ENCODE measurements around the gene ST8SIA6.

The ST8SIA6 gene

GRCh38 chr10:17352583-17352982, 101.8 kb downstream of the ST8SIA6 start:
- Histone ChIP-seq H3K27ac (ENCODE audit: low read length) (no peak overlapping the region), H3K4me2 (ENCODE audit: low read length) (no peak overlapping the region)

GRCh38 chr10:17351506-17351905, 102.9 kb downstream of the ST8SIA6 start:
- Histone ChIP-seq H2AFZ (ENCODE audit: low read depth, low read length) (no peak overlapping the region), H3K4me1 (ENCODE audit: low read length) (no peaks in the 10 kb centered on the region), H3K36me3 (replicated peaks; ENCODE audit: low read depth, low read length) (no peaks in the 10 kb centered on the region), H3K9me3 (ENCODE audit: insufficient read depth, low read length) (no peaks in the 10 kb centered on the region), H3K27ac (ENCODE audit: low read length) (no peak overlapping the region), H3K79me2 (ENCODE audit: low read length) (no peaks in the 10 kb centered on the region), H3K4me2 (ENCODE audit: low read length) (no peak overlapping the region), H3K4me3 (ENCODE audit: low read length) (no peak overlapping the region), H4K20me1 (ENCODE audit: insufficient read depth, low read length) (no peaks in the 10 kb centered on the region), H3K9ac (ENCODE audit: low read length) (no peak overlapping the region), H3K27me3 (ENCODE audit: low read depth, low read length) (0 out of 2 replicates have a peak, but pooled peaks cover 3% of the 10 kb centered on the region)
- no peak for TF ChIP-seq EZH2phosphoT487 (IDR thresholded peaks at IDR 0.05; ENCODE audit: low read depth)
- TF ChIP-seq CTCF (IDR thresholded peaks at IDR 0.05; ENCODE audit: low read depth, low read length), result no peak

More at GRCh38 chr10:17352583-17352982, 101.8 kb downstream of the ST8SIA6 start:
- no peak for TF ChIP-seq EZH2phosphoT487 (IDR thresholded peaks at IDR 0.05; ENCODE audit: low read depth)
- TF ChIP-seq CTCF (IDR thresholded peaks at IDR 0.05; ENCODE audit: low read depth, low read length), result no peak
- H3K36me3 ChIP-seq (replicated peaks; ENCODE audit: low read depth, low read length), result no peaks in the 10 kb centered on the region
- H4K20me1 ChIP-seq (ENCODE audit: insufficient read depth, low read length), result no peaks in the 10 kb centered on the region
- H3K4me1 ChIP-seq (ENCODE audit: low read length), result no peaks in the 10 kb centered on the region
- H3K4me3 ChIP-seq (ENCODE audit: low read length), result no peak overlapping the region
- no peaks in the 10 kb centered on the region for H3K9me3 ChIP-seq (ENCODE audit: insufficient read depth, low read length)
- no peaks in the 10 kb centered on the region for H3K79me2 ChIP-seq (ENCODE audit: low read length)
- 0 out of 2 replicates have a peak, but pooled peaks cover 3% of the 10 kb centered on the region for H3K27me3 ChIP-seq (ENCODE audit: low read depth, low read length)
- H3K9ac ChIP-seq (ENCODE audit: low read length), result no peak overlapping the region
- H2AFZ ChIP-seq (ENCODE audit: low read depth, low read length), result no peak overlapping the region

GRCh38 chr10:17349717-17350116, 104.7 kb downstream of the ST8SIA6 start:
- Histone ChIP-seq H3K27ac (ENCODE audit: low read length) (no peak overlapping the region), H3K79me2 (ENCODE audit: low read length) (no peaks in the 10 kb centered on the region), H4K20me1 (ENCODE audit: insufficient read depth, low read length) (no peaks in the 10 kb centered on the region), H3K9me3 (ENCODE audit: insufficient read depth, low read length) (no peaks in the 10 kb centered on the region), H2AFZ (ENCODE audit: low read depth, low read length) (no peak overlapping the region), H3K36me3 (replicated peaks; ENCODE audit: low read depth, low read length) (no peaks in the 10 kb centered on the region), H3K4me1 (ENCODE audit: low read length) (no peaks in the 10 kb centered on the region), H3K27me3 (ENCODE audit: low read depth, low read length) (0 out of 2 replicates have a peak, but pooled peaks cover 3% of the 10 kb centered on the region), H3K4me3 (ENCODE audit: low read length) (no peak overlapping the region), H3K9ac (ENCODE audit: low read length) (no peak overlapping the region), H3K4me2 (ENCODE audit: low read length) (no peak overlapping the region)
- TF ChIP-seq CTCF (IDR thresholded peaks at IDR 0.05; ENCODE audit: low read depth, low read length) (no peak), EZH2phosphoT487 (IDR thresholded peaks at IDR 0.05; ENCODE audit: low read depth) (no peak)

GRCh38 chr10:17348501-17349349, 105.7 kb downstream of the ST8SIA6 start:
- Histone ChIP-seq H3K4me1 (ENCODE audit: low read length) (no peaks in the 10 kb centered on the region), H3K4me2 (ENCODE audit: low read length) (no peak overlapping the region), H2AFZ (ENCODE audit: low read depth, low read length) (no peak overlapping the region), H4K20me1 (ENCODE audit: insufficient read depth, low read length) (no peaks in the 10 kb centered on the region), H3K36me3 (replicated peaks; ENCODE audit: low read depth, low read length) (no peaks in the 10 kb centered on the region), H3K4me3 (ENCODE audit: low read length) (no peak overlapping the region), H3K27ac (ENCODE audit: low read length) (no peak overlapping the region), H3K9ac (ENCODE audit: low read length) (no peak overlapping the region), H3K27me3 (ENCODE audit: low read depth, low read length) (0 out of 2 replicates have a peak, but pooled peaks cover 3% of the 10 kb centered on the region), H3K9me3 (ENCODE audit: insufficient read depth, low read length) (no peaks in the 10 kb centered on the region), H3K79me2 (ENCODE audit: low read length) (no peaks in the 10 kb centered on the region)
- no peak for TF ChIP-seq EZH2phosphoT487 (IDR thresholded peaks at IDR 0.05; ENCODE audit: low read depth)
- no peak for TF ChIP-seq CTCF (IDR thresholded peaks at IDR 0.05; ENCODE audit: low read depth, low read length)
